ENCODE data around the gene RACGAP1. TPM values are rescaled to one million over a fixed set of nuclear protein-coding genes. Genes with fewer than 3 reads are reported as not detected.

The RACGAP1 gene
- total RNA-seq, 1 donor from 2014 or later, result 35.8 TPM

GRCh38 chr12:49969027-49969426 is 56.3 kb downstream of the RACGAP1 start:
- DNase-seq (ENCODE audit: low read depth in 2 of 2), result no peak

GRCh38 chr12:49968471-49968870 is 56.8 kb downstream of the RACGAP1 start:
- no peak for DNase-seq (ENCODE audit: low read depth in 2 of 2)

- DNase-seq (ENCODE audit: low read depth in 2 of 2), result no peak
These were observed 57.5 kb downstream of the RACGAP1 start for GRCh38 chr12:49967777-49968250.

DNA sequence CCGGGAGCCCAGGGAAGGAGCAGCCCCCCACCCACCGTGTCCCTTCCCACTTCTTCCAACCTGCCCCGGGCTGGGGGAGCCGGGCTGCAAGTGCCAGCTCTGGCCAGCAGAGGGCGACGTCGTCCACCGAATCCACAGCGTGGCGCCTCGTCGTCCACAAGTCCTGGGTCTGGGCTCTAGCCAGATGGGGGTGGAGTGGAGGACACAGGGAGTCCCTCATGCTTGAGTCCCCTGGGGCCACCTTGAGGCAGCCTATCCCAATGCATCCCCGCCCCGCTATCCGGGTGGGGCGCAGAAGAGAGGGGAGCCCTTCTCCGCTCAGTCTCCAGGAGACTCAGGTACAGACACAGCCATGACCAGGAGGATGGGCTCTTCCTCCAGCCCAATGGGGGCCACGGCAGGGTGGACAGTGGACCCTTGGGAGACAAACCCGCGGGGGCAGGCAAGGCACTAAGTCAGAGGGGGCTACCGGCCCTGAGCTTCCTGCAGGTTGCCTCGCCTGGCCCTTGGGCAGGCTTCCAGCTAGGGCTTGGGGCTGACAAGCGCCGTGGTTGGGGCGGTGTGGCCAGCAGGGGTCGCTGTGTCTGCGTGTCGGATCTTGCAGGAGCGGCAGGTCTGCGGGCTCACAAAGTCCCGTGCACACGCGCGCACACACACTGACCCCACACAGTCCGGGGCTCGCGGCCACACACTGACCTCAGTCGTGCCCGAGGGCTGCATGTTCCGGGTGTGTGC is 58.1 kb downstream of the RACGAP1 start:
- peak; percentile 63 to 84 for DNase-seq (ENCODE audit: low read depth in 2 of 2)

- no peak for DNase-seq (ENCODE audit: low read depth in 2 of 2)
These were observed 58.7 kb downstream of the RACGAP1 start for GRCh38 chr12:49966511-49967041.

DNA sequence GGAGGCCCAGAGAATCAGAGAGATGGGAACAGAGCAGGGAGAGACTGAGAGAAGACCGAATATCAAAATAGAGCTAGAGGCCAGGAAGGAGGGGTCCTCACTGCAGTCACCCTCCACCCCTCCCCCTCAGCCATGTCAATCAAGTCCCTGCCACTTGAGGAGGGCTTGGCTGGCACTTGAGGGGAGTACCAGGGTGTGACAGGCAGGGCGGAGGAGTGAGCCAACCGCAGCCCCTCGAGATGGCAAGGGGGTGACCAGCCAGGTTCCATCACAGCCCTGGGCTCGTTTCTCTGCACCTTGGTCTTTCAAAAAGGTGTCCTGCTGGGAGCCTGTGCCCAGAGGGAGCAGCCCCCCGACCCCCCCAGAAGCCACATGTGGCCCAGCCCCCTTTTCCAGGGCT is 59.5 kb downstream of the RACGAP1 start:
- no peak for DNase-seq (ENCODE audit: low read depth in 2 of 2)

- no peak for DNase-seq (ENCODE audit: low read depth in 2 of 2)
These were observed 60.3 kb downstream of the RACGAP1 start for GRCh38 chr12:49964849-49965624.

GRCh38 chr12:49963976-49964815 is 61.1 kb downstream of the RACGAP1 start:
- DNase-seq (ENCODE audit: low read depth in 2 of 2), result no peak

GRCh38 chr12:49962861-49963765 is 62.2 kb downstream of the RACGAP1 start:
- peak in 1 of 2 donors; percentile 38 for DNase-seq (ENCODE audit: low read depth in 2 of 2)

- DNase-seq (ENCODE audit: low read depth in 2 of 2), result no peak
These were observed 63.1 kb downstream of the RACGAP1 start for GRCh38 chr12:49961993-49962764.

- no peak for DNase-seq (ENCODE audit: low read depth in 2 of 2)
These were observed 64.0 kb downstream of the RACGAP1 start, which contains the start of gene AQP5 for GRCh38 chr12:49961111-49961922. Gene AQP5 (plus strand): TSS chr12:49961872. CDS start chr12:49962018, 146 bp downstream.

GRCh38 chr12:49960474-49961110 is 64.7 kb downstream of the RACGAP1 start:
- no peak for DNase-seq (ENCODE audit: low read depth in 2 of 2)

GRCh38 chr12:49959685-49960473 is 65.4 kb downstream of the RACGAP1 start:
- DNase-seq (ENCODE audit: low read depth in 2 of 2), result peak in 1 of 2 donors; percentile 82

GRCh38 chr12:49957570-49957967 is 67.7 kb downstream of the RACGAP1 start:
- no peak for DNase-seq (ENCODE audit: low read depth in 2 of 2)

DNA sequence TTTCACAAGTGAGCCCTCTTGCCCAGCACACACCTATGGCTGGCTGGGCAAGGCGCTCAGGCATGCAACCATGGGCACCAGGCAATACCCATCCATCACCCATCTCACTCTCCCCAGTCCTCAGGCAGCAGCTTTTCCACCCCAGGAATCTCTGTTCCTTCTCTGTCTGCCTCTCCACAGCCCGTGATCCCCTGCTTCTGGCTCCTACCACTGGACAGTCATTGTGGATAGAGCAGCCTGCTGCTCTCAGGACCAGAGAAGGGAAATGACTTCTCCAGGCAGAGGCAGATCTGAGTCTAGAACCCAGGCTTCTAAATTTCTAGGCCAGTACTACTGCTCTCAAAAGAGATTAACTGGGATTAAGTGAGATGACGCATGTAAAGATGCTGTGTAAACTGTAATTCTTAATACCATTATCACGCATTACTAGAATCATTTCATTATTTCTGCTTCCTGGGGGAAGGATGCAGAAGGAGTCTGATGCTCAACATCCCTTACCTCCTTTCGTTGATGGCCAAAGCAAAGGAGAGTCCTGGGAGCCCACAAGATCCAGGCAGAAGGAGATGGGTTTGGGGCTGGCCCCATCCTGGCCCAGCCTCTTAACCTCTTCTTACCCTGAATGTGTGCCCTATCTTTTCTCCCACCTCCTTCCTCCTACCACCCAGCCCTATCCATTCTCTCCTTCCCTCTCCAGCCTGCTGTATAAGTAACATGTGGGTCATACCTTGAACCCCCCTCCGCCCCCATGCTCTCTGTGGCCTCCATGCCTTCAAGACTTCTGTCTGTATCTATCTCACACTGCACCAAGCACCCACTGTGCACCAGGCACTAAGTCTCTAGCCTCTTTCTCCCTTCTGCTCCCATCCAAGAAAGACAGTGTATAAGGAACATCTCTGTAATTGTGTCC is 68.4 kb downstream of the RACGAP1 start:
- no peak for DNase-seq (ENCODE audit: low read depth in 2 of 2)
